Sigmoid colon (tissue), 3 donors: ENCODE measurements around the gene CELA3A.

Source experiments
- POLR2A ChIP-seq, 2 donors: fragments of 450-650 bp; IDR thresholded peaks; one replicate each; pipeline ENCODE4 v1.6.1; 2016; ENCODE audit warnings: antibody characterized with exemption in 2 of 2, mild to moderate bottlenecking in 2 of 2, moderate library complexity in 2 of 2
- TF ChIP-seq, protein P1 (sequence below), 4 experiments: fragments of 450-650 bp in 3 of 4; fragments of 200-600 bp in 1 of 4; IDR thresholded peaks; one replicate each; pipeline ENCODE4 v1.5.1; 2016 to 2019; ENCODE audit warnings: antibody characterized with exemption in 4 of 4, mild to moderate bottlenecking in 3 of 4, moderate library complexity in 2 of 4

GRCh38 chr1:22018583-22019559 lies 17.4 kb downstream of the CELA3A start:
- no peak for TF ChIP-seq POLR2A (IDR thresholded peaks at IDR 0.05)
- TF ChIP-seq, protein P1, sequence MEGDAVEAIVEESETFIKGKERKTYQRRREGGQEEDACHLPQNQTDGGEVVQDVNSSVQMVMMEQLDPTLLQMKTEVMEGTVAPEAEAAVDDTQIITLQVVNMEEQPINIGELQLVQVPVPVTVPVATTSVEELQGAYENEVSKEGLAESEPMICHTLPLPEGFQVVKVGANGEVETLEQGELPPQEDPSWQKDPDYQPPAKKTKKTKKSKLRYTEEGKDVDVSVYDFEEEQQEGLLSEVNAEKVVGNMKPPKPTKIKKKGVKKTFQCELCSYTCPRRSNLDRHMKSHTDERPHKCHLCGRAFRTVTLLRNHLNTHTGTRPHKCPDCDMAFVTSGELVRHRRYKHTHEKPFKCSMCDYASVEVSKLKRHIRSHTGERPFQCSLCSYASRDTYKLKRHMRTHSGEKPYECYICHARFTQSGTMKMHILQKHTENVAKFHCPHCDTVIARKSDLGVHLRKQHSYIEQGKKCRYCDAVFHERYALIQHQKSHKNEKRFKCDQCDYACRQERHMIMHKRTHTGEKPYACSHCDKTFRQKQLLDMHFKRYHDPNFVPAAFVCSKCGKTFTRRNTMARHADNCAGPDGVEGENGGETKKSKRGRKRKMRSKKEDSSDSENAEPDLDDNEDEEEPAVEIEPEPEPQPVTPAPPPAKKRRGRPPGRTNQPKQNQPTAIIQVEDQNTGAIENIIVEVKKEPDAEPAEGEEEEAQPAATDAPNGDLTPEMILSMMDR (IDR thresholded peaks at IDR 0.05), result no peak
